ENCODE results near the gene LCOR. TPM values are rescaled to one million over a fixed set of nuclear protein-coding genes. Genes with fewer than 3 reads are reported as not detected.

The LCOR gene
- total and polyA plus RNA-seq, 9 of the 15 experiments (the other 6 are each of a cell fraction or from before 2014, with no cell fraction given) = 3.6 to 25.2 (median 14.4) TPM

DNA sequence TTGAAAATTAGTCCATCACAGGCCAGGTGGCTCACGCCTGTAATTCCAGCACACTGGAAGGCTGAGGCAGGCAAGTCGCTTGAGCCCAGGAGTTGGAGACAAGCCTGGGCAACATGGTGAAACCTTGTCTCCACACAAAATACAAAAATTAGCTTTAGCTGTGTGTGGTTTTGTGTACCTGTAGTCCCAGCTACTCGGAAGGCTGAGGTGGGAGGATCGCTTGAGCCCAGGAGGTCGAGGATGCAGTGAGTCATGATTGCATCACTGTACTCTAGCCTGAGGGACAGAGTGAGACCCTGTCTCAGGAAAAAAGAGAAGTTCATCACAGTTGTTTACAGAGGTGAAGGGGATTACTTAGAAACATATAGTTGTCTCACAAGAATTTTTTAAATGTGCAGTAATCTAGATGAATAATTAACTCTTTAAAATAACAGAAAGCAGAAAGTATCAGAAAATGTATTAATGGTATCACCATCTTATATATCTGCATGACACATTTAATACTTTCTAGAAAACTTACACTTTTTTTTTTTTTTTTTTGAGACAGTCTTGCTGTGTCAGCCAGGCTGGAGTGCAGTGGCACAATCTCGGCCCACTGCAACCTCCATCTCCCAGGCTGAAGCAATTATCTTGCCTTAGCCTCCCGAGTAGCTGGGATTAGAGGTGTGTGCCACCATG, 8.9 kb downstream of the LCOR start (continued):
- TF ChIP-seq, protein P1, sequence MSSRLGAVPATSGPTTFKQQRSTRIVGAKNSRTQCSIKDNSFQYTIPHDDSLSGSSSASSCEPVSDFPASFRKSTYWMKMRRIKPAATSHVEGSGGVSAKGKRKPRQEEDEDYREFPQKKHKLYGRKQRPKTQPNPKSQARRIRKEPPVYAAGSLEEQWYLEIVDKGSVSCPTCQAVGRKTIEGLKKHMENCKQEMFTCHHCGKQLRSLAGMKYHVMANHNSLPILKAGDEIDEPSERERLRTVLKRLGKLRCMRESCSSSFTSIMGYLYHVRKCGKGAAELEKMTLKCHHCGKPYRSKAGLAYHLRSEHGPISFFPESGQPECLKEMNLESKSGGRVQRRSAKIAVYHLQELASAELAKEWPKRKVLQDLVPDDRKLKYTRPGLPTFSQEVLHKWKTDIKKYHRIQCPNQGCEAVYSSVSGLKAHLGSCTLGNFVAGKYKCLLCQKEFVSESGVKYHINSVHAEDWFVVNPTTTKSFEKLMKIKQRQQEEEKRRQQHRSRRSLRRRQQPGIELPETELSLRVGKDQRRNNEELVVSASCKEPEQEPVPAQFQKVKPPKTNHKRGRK (tag; IDR thresholded peaks at IDR 0.05) = no peak
- TF ChIP-seq HNRNPUL1 (IDR thresholded peaks at IDR 0.05; ENCODE audit: low read length) = no peak
- TF ChIP-seq KLF10 (CRISPR knock-in tag; IDR thresholded peaks at IDR 0.05) = no peak
- no peak for TF ChIP-seq TAF1 (IDR thresholded peaks at IDR 0.05; ENCODE audit: control insufficient read depth, extremely low read depth, insufficient read depth, low read length, severe bottlenecking)
- TF ChIP-seq MCM5 (IDR thresholded peaks at IDR 0.05; ENCODE audit: low read depth) = no peak
- TF ChIP-seq CAMTA2 (CRISPR knock-in tag; conservative IDR thresholded peaks at IDR 0.05) = no peak
- TF ChIP-seq, protein P2, sequence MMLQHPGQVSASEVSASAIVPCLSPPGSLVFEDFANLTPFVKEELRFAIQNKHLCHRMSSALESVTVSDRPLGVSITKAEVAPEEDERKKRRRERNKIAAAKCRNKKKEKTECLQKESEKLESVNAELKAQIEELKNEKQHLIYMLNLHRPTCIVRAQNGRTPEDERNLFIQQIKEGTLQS (IDR thresholded peaks at IDR 0.05) = peak; percentile 99
- TF ChIP-seq, protein P2 (CRISPR knock-in tag; conservative IDR thresholded peaks at IDR 0.05) = peak; percentile 76; the same call in 1 of the 2 replicates
- TF ChIP-seq, protein P3, sequence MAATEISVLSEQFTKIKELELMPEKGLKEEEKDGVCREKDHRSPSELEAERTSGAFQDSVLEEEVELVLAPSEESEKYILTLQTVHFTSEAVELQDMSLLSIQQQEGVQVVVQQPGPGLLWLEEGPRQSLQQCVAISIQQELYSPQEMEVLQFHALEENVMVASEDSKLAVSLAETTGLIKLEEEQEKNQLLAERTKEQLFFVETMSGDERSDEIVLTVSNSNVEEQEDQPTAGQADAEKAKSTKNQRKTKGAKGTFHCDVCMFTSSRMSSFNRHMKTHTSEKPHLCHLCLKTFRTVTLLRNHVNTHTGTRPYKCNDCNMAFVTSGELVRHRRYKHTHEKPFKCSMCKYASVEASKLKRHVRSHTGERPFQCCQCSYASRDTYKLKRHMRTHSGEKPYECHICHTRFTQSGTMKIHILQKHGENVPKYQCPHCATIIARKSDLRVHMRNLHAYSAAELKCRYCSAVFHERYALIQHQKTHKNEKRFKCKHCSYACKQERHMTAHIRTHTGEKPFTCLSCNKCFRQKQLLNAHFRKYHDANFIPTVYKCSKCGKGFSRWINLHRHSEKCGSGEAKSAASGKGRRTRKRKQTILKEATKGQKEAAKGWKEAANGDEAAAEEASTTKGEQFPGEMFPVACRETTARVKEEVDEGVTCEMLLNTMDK (IDR thresholded peaks at IDR 0.05; ENCODE audit: borderline replicate concordance, insufficient read depth, low read depth, low read length, poor library complexity, severe bottlenecking) = no peak
- no peak for TF ChIP-seq MCM7 (IDR thresholded peaks at IDR 0.05)
- TF ChIP-seq, protein P4, sequence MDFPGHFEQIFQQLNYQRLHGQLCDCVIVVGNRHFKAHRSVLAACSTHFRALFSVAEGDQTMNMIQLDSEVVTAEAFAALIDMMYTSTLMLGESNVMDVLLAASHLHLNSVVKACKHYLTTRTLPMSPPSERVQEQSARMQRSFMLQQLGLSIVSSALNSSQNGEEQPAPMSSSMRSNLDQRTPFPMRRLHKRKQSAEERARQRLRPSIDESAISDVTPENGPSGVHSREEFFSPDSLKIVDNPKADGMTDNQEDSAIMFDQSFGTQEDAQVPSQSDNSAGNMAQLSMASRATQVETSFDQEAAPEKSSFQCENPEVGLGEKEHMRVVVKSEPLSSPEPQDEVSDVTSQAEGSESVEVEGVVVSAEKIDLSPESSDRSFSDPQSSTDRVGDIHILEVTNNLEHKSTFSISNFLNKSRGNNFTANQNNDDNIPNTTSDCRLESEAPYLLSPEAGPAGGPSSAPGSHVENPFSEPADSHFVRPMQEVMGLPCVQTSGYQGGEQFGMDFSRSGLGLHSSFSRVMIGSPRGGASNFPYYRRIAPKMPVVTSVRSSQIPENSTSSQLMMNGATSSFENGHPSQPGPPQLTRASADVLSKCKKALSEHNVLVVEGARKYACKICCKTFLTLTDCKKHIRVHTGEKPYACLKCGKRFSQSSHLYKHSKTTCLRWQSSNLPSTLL (IDR thresholded peaks at IDR 0.05) = no peak
- TF ChIP-seq, protein P5, sequence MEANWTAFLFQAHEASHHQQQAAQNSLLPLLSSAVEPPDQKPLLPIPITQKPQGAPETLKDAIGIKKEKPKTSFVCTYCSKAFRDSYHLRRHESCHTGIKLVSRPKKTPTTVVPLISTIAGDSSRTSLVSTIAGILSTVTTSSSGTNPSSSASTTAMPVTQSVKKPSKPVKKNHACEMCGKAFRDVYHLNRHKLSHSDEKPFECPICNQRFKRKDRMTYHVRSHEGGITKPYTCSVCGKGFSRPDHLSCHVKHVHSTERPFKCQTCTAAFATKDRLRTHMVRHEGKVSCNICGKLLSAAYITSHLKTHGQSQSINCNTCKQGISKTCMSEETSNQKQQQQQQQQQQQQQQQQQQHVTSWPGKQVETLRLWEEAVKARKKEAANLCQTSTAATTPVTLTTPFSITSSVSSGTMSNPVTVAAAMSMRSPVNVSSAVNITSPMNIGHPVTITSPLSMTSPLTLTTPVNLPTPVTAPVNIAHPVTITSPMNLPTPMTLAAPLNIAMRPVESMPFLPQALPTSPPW (CRISPR knock-in tag; IDR thresholded peaks at IDR 0.05) = no peak
- TF ChIP-seq TAL1 (IDR thresholded peaks at IDR 0.05) = no peak
- no peak for TF ChIP-seq POLR2AphosphoS2 (IDR thresholded peaks at IDR 0.05; ENCODE audit: low read length)
- no peak for TF ChIP-seq ELF2 (CRISPR knock-in tag; IDR thresholded peaks at IDR 0.05)
- TF ChIP-seq HDAC1 (IDR thresholded peaks at IDR 0.05) = peak in 1 of 2 experiments; percentile 32; a peak in 1 of 4 replicates
- no peak for TF ChIP-seq ZC3H4 (CRISPR knock-in tag; IDR thresholded peaks at IDR 0.05; ENCODE audit: borderline replicate concordance)
- no peak for TF ChIP-seq ZZZ3 (IDR thresholded peaks at IDR 0.05)
- no peak for TF ChIP-seq GATA2 (CRISPR knock-in tag; IDR thresholded peaks at IDR 0.05)
- TF ChIP-seq TCF3 (CRISPR knock-in tag; IDR thresholded peaks at IDR 0.05) = no peak
- no peak for TF ChIP-seq MAFF (IDR thresholded peaks at IDR 0.05; ENCODE audit: low read length)
- no peak for TF ChIP-seq TRIM28 (IDR thresholded peaks at IDR 0.05)
